GM04504 (cell line): Measurements from ENCODE around the gene LPCAT2.

ENCODE experiments used
- DNase-seq: peaks from one replicate; pipeline ENCODE4 v3.0.0-alpha.2; 2012; ENCODE audit warnings: low read depth

Gene LPCAT2

GRCh38 chr16:55508941-55509931, at the start of gene LPCAT2:
Gene LPCAT2, plus strand, starts transcription at chr16:55509072. Its CDS starts 110 bp downstream, at chr16:55509182.
- peak; percentile 47 for DNase-seq

- DNase-seq, result no peak
Measured at GRCh38 chr16:55462241-55462640, 46.6 kb upstream of the LPCAT2 start.

GRCh38 chr16:55464375-55464774, 44.5 kb upstream of the LPCAT2 start:
- no peak for DNase-seq

GRCh38 chr16:55465077-55465896, 43.6 kb upstream of the LPCAT2 start:
- peak; percentile 51 for DNase-seq

GRCh38 chr16:55466209-55466608, 42.7 kb upstream of the LPCAT2 start:
- DNase-seq, result no peak

GRCh38 chr16:55467898-55468297, 41.0 kb upstream of the LPCAT2 start:
- no peak for DNase-seq

GRCh38 chr16:55468352-55468990, 40.4 kb upstream of the LPCAT2 start:
- DNase-seq, result no peak

- no peak for DNase-seq
Measured at GRCh38 chr16:55469821-55470532, 38.9 kb upstream of the LPCAT2 start.

GRCh38 chr16:55470533-55471371, 38.1 kb upstream of the LPCAT2 start:
- no peak for DNase-seq

GRCh38 chr16:55471448-55472097, 37.3 kb upstream of the LPCAT2 start:
- peak; percentile 71 for DNase-seq

GRCh38 chr16:55473587-55473986, 35.3 kb upstream of the LPCAT2 start:
- DNase-seq, result no peak

- no peak for DNase-seq
Measured at GRCh38 chr16:55474821-55475220, 34.1 kb upstream of the LPCAT2 start.

GRCh38 chr16:55475919-55476318, 33.0 kb upstream of the LPCAT2 start:
- DNase-seq, result no peak

GRCh38 chr16:55476625-55477533, 32.0 kb upstream of the LPCAT2 start:
- DNase-seq, result no peak

- no peak for DNase-seq
Measured at GRCh38 chr16:55477736-55478135, 31.1 kb upstream of the LPCAT2 start.

- no peak for DNase-seq
Measured at GRCh38 chr16:55478827-55479429, 29.9 kb upstream of the LPCAT2 start, which contains the start of gene MMP2. Gene MMP2, plus strand, starts transcription at chr16:55479198. Its CDS starts 282 bp downstream, at chr16:55479480.

- DNase-seq, result no peak
Measured at GRCh38 chr16:55479430-55480140, 29.3 kb upstream of the LPCAT2 start.

GRCh38 chr16:55480228-55480655, 28.6 kb upstream of the LPCAT2 start:
- peak; percentile 89 for DNase-seq
